Right lobe of liver (tissue), 6 donors: ENCODE data around the gene RASGRP3. TPM values are rescaled to one million over a fixed set of nuclear protein-coding genes. Genes with fewer than 3 reads are reported as not detected.

Source experiments
- ATAC-seq, 4 donors: fragments of 200-7000 bp; cut with Tn5 transposase; one replicate each; pipeline ENCODE4 v1.9.1; 2020; ENCODE audit warnings: mild to moderate bottlenecking in 4 of 4, moderate library complexity in 4 of 4
- DNase-seq, 3 donors: peaks; one replicate each; pipeline ENCODE4 v3.0.0-alpha.2; 2020
- H3K27ac ChIP-seq, 3 donors: fragments of 200-600 bp; one replicate each; pipeline ENCODE4 v1.8.0; 2022
- H3K27me3 ChIP-seq, 2 donors: fragments of 200-600 bp; one replicate each; pipeline ENCODE4 v1.8.0; 2022
- H3K36me3 ChIP-seq, 4 donors: fragments of 200-600 bp; sonication (generic) in 1 of 4; one replicate each; pipeline versions ENCODE4 v1.5.1 to v1.8.0; 2017 to 2022; ENCODE audit warnings: control low read depth in 1 of 4
- H3K4me1 ChIP-seq, 4 donors: fragments of 200-600 bp; sonication (generic) in 1 of 4; one replicate each; pipeline versions ENCODE4 v1.5.1 to v1.8.0; 2017 to 2022; ENCODE audit warnings: control low read depth in 1 of 4
- H3K4me3 ChIP-seq, 3 donors: fragments of 200-600 bp; one replicate each; pipeline ENCODE4 v1.8.0; 2022
- H3K9me3 ChIP-seq, 4 donors: fragments of 200-600 bp; sonication (generic) in 1 of 4; one replicate each; pipeline versions ENCODE4 v1.5.1 to v1.8.0; 2017 to 2022; ENCODE audit warnings: control low read depth in 1 of 4
- POLR2A ChIP-seq: fragments of 450-650 bp; IDR thresholded peaks from one replicate; pipeline ENCODE4 v1.6.1; 2017; ENCODE audit warnings: antibody characterized with exemption, mild to moderate bottlenecking
- WGBS: methylation state at CpG from one replicate; pipeline ENCODE4 v1.1.6; 2018; ENCODE audit warnings: low coverage, low lambda C conversion rate; ENCODE audit not compliant: insufficient coverage; ENCODE audit errors: missing lambda C conversion rate; 5-methylcytosine and 5-hydroxymethylcytosine counted together
- intact Hi-C, 2 donors: fragments of 100-400 bp; cut with DNase I; formaldehyde crosslinking; loops; one replicate each; pipeline versions ENCODE4 v1.11.2 to v1.14.1; 2022
- total RNA-seq, 6 experiments: library from RNA; depleted of rRNA in 2 of 6; stranded (reverse); fragments of >200 nt in 2 of 6; fragmentation: NEBNext Ultra II Directional in 3 of 6; extraction: Animal tissue kit (Norgen Biotek cat#: 25700) in 3 of 6; gene quantifications; one replicate each; pipeline versions ENCODE4 v1.1.0 to v1.2.4, GENCODE V29; 2016 to 2023
- TF ChIP-seq, protein P1 (sequence below), 4 donors: fragments of 200-600 bp in 3 of 4; fragments of 450-650 bp in 1 of 4; IDR thresholded peaks; one replicate each; pipeline versions ENCODE4 v1.5.1 to v1.8.0; 2016 to 2022; ENCODE audit warnings: antibody characterized with exemption in 4 of 4, mild to moderate bottlenecking in 2 of 4
- donor health status: DM: no; HTN: yes; CAD: no.
- donor health status: DM: no; HTN: no; CAD: no.
- donor health status: DM: no; HTN: no; CAD: no.
- donor health status: DM: no; HTN: yes; CAD: no.
- donor health status: DM: no; HTN: yes; CAD: no.

RASGRP3 gene
- total RNA-seq, 6 experiments from 2014 or later = 3.0 to 11.5 (median 5.0) TPM

DNA sequence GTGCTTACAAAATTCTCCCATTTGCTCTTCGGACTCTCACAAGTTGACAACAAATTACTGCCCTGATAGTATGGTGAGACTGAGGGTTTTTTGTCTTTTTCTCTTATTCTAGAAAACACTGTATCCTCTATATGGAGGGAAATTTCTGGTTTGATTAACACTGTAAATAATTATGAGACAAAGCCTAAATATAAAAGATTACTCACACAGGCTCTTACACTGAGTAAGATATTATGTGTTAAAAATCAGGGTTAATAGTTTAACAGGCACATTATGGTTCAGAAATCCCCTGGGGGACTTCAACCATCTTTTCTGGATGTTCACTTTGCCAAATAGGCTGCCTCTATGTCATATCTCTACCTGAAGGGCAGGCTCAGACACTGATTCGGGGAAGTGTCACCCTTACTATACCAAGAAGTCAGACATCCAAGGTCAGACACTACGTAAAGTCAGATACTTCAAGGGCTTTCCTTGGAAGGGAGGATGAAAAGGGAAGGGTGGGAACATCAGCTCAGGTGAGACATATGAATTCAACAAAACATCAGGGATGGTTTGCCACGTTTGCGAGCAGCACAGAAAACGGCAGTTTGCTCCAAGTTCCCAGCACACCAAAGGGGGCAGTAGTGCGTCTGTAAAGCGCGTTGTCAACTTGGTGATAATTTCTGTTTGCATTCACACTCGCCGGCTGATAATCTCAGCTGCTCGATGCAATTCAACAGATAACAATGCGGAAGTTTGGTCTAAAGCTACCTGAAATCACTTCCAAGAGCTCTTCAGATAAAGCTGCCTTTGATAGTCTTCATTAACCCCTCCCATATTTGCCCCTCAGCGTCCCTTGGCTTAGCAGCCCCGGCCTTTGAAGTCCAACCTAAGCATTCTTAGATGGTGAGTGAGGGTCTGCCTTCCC, 972 bp upstream of the RASGRP3 start:
- ATAC-seq = peak; percentile 81 to 85 (median 84)
- TF ChIP-seq, protein P1, sequence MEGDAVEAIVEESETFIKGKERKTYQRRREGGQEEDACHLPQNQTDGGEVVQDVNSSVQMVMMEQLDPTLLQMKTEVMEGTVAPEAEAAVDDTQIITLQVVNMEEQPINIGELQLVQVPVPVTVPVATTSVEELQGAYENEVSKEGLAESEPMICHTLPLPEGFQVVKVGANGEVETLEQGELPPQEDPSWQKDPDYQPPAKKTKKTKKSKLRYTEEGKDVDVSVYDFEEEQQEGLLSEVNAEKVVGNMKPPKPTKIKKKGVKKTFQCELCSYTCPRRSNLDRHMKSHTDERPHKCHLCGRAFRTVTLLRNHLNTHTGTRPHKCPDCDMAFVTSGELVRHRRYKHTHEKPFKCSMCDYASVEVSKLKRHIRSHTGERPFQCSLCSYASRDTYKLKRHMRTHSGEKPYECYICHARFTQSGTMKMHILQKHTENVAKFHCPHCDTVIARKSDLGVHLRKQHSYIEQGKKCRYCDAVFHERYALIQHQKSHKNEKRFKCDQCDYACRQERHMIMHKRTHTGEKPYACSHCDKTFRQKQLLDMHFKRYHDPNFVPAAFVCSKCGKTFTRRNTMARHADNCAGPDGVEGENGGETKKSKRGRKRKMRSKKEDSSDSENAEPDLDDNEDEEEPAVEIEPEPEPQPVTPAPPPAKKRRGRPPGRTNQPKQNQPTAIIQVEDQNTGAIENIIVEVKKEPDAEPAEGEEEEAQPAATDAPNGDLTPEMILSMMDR (IDR thresholded peaks at IDR 0.05) = peak; percentile 71 to 84 (median 75)
- no peak for TF ChIP-seq POLR2A
- intact Hi-C loops = no loop called here
- 9% methylated on average over 13 of the region's 15 CpGs for WGBS
- DNase-seq = peak; percentile 74 to 78 (median 75)
- Histone ChIP-seq H3K27me3 (no peaks in the 10 kb centered on the region), H3K9me3 (no peaks in the 10 kb centered on the region), H3K4me3 (peak overlapping the region; percentile 54 to 65 (median 64)), H3K36me3 (no peaks in the 10 kb centered on the region), H3K27ac (peak overlapping the region; percentile 90 to 96 (median 95)), H3K4me1 (peaks cover 0 to 17% (median 2%) of the 10 kb centered on the region in 4 donors)

DNA sequence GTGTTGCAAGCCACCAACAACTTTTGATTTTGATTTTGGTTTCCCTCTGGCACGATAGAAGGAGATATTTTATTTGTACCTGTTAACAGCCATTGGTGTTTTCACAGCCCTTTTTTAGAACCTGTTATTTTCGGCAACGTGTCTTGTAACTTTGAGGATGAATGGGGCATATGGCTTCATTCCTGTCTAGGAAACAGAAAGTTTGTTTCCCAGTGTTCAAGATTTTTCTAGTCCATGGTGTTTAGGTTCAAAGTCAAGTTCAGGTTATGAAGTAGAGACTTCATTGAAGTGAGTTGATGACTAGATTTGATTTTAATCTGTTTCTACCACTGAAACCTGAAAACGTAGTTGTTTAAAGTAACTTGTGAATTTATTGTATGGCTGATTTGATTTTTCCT, 343 bp downstream of the RASGRP3 start:
- no peaks in the 10 kb centered on the region for H3K27me3 ChIP-seq
- no peaks in the 10 kb centered on the region for H3K36me3 ChIP-seq
- H3K27ac ChIP-seq = peak overlapping the region; percentile 59 to 90 (median 66)
- intact Hi-C loops = no loop called here
- no peaks in the 10 kb centered on the region for H3K9me3 ChIP-seq
- peak overlapping the region in 2 of 3 donors; percentile 21 to 65 for H3K4me3 ChIP-seq
- no peak for DNase-seq
- peaks cover 0 to 17% (median 2%) of the 10 kb centered on the region in 4 donors for H3K4me1 ChIP-seq
- ATAC-seq = peak in 2 of 4 donors; percentile 3 to 8
- WGBS = 4% methylated on average over 4 of the region's 4 CpGs
- TF ChIP-seq POLR2A = no peak
- TF ChIP-seq, protein P1 (IDR thresholded peaks at IDR 0.05) = no peak

DNA sequence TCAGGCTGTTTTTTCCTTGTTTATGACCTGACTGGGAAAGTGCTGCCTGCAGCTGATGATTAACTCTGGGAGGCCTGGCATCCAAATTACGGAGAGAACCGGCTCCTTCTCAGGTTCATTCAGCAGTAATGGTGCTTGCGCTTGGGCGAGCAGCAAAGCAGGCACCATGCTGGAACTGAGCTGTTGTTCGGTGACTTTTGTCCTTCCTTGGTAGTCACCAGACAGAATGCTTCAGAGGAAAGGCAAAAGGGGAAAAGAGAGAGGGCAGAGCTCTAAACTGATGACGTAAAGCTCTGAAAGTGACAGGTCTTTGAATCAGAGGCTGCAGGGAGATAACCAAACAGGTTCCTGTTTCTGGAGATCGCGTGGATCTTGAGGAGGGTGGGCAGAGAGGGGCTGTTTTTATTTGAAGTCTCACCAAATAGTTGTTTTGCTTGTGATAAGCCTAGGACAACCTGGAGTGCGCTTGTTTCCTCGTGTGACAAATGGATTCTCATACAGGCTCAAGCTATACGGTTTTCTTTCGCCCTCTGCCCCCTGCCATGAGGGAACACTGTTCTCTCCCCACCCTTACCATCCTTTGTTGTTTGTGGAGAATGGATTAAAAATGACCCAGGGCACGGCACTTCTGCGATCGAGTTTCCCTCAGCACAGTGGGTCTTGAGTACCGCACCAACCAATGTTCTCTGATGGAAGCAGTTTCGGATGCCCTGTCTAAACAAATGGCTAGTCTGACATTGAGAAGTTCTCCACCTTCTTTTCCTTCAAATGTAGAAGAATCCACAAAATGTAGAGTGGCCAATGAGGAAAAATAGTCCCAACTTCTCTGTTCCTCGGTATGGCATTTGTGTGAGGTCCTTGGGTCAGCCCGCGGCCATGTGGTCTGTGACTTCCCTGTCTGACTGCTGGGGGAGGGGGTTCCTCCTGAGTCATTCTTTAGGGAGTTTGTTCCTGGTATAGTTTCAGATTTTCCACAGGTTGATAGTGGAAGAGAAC, 1.3 kb downstream of the RASGRP3 start:
- H3K4me1 ChIP-seq = peaks cover 0 to 17% (median 2%) of the 10 kb centered on the region in 4 donors
- H3K27ac ChIP-seq = peak overlapping the region; percentile 59 to 90 (median 66)
- no peaks in the 10 kb centered on the region for H3K9me3 ChIP-seq
- intact Hi-C loops = no loop called here
- WGBS = 41% methylated on average over 20 of the region's 20 CpGs
- peak overlapping the region in 2 of 3 donors; percentile 21 to 65 for H3K4me3 ChIP-seq
- no peaks in the 10 kb centered on the region for H3K36me3 ChIP-seq
- DNase-seq (peak in 2 of 3 donors; percentile 52 to 57), ATAC-seq (peak; percentile 3 to 42 (median 13))
- H3K27me3 ChIP-seq = no peaks in the 10 kb centered on the region
- peak; percentile 33 for TF ChIP-seq POLR2A
- TF ChIP-seq, protein P1 (IDR thresholded peaks at IDR 0.05) = no peak

DNA sequence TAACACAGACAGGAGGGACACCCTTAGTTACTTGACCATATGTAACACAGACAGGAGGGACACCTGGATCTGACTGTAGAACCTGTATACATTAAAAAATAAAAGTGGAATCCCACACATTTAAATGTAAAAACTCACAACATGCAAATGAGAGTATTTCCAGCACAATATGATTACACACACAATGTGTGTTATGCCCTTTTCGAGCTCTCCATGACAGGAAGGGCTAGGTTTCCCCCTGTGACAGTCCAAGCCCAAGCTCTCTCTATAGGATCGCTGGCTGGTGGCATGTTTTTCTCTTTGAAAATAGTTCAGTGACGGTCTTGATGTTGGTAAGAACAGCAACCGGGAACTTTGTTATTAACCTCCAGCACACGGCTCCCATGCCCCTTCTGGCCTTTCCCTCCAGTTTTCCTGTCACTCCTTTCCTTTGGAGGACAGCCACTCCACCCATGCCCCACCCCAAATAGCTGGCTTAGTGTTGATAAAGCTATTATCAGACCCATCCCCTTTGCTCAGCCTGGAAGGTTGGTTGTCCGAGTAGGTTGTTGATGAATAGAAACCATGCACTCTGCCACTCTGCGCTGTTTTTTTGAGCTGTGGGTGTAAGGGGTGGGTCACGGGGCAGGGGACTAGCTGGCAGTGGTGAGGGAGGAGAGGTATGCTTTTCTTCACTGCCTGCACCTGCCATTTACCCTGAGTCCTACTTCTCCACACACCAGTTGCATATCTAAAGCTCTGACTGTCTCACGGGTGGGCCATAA, 2.7 kb downstream of the RASGRP3 start:
- Histone ChIP-seq H3K4me3 (no peak overlapping the region), H3K9me3 (no peaks in the 10 kb centered on the region), H3K4me1 (peaks cover 0 to 17% (median 2%) of the 10 kb centered on the region in 4 donors), H3K36me3 (no peaks in the 10 kb centered on the region), H3K27ac (no peak overlapping the region), H3K27me3 (no peaks in the 10 kb centered on the region)
- TF ChIP-seq, protein P1 (IDR thresholded peaks at IDR 0.05) = no peak
- TF ChIP-seq POLR2A = no peak
- WGBS = 53% methylated on average over 5 of the region's 9 CpGs
- intact Hi-C loops = no loop called here
- no peak for DNase-seq
- no peak for ATAC-seq
